H1 (cell line): ENCODE results near the gene ZBTB7A. TPM values are rescaled to one million over a fixed set of nuclear protein-coding genes. Genes with fewer than 3 reads are reported as not detected.

Source experiments
- EP300 ChIP-seq, 2 experiments: IDR thresholded peaks; 1 replicate in 1 of 2; 2 replicates in 1 of 2; pipeline ENCODE4 v1.6.1; 2011 to 2012; ENCODE audit warnings: low read depth in 2 of 2, low read length in 2 of 2, mild to moderate bottlenecking in 2 of 2, borderline replicate concordance in 1 of 2, inconsistent platforms in 1 of 2, moderate library complexity in 1 of 2
- EZH2 ChIP-seq: fragments of 200-600 bp; sonication (generic); IDR thresholded peaks from 2 replicates; pipeline ENCODE4 v1.7.1; 2012; ENCODE audit warnings: low read depth, mild to moderate bottlenecking, moderate library complexity, low read length, inconsistent platforms; ENCODE audit not compliant: severe bottlenecking
- GABPA ChIP-seq: IDR thresholded peaks from 2 replicates; pipeline ENCODE4 v1.6.1; 2011; ENCODE audit warnings: mild to moderate bottlenecking, low read length, moderate library complexity, borderline replicate concordance; ENCODE audit not compliant: insufficient read depth
- KDM1A ChIP-seq: fragments of 200-600, 300-600 bp; sonication (generic); IDR thresholded peaks from 2 replicates; pipeline ENCODE4 v1.7.1; 2016; ENCODE audit warnings: mild to moderate bottlenecking, low read length, borderline replicate concordance
- NANOG ChIP-seq: IDR thresholded peaks from 2 replicates; pipeline ENCODE4 v1.6.1; 2011; ENCODE audit warnings: low read length, low read depth, mild to moderate bottlenecking, inconsistent platforms; ENCODE audit not compliant: insufficient read depth, poor library complexity, severe bottlenecking
- SIN3A ChIP-seq, 2 experiments: IDR thresholded peaks in 1 of 2; conservative IDR thresholded peaks in 1 of 2; 2 replicates each; pipeline ENCODE4 v1.6.1; 2011 to 2012; ENCODE audit warnings: low read length in 2 of 2, improper control_type of control experiment in 1 of 2, low read depth in 1 of 2, mild to moderate bottlenecking in 1 of 2
- polyA plus RNA-seq, 7 experiments: library from polyadenylated mRNA; depleted of rRNA in 3 of 7; stranded (reverse) in 5 of 7; unstranded in 2 of 7; fragments of >200 nt in 5 of 7; fragments of 200-250 nt in 2 of 7; gene quantifications; 1 replicate in 5 of 7; 2 replicates in 1 of 7; 4 replicates in 1 of 7; pipeline versions ENCODE4 v1.2.1 to v1.2.3, GENCODE V29; 2011 to 2013; ENCODE audit warnings: missing spikeins in 2 of 7, mixed read lengths in 2 of 7
- total RNA-seq: library from RNA; stranded (reverse); fragmentation: NEBNext Ultra II Directional; extraction: Animal tissue kit (Norgen Biotek cat#: 25700); gene quantifications from 2 replicates; pipeline ENCODE4 v1.2.1, GENCODE V29; 2021
- TF ChIP-seq, protein P1 (sequence below): IDR thresholded peaks from 2 replicates; pipeline ENCODE4 v1.6.1; 2012; ENCODE audit warnings: low read length, inconsistent platforms

Gene ZBTB7A
- total and polyA plus RNA-seq, 2 of the 8 experiments (the other 6 are each of a cell fraction or from before 2014, with no cell fraction given), result 5.6 to 17.8 TPM

DNA sequence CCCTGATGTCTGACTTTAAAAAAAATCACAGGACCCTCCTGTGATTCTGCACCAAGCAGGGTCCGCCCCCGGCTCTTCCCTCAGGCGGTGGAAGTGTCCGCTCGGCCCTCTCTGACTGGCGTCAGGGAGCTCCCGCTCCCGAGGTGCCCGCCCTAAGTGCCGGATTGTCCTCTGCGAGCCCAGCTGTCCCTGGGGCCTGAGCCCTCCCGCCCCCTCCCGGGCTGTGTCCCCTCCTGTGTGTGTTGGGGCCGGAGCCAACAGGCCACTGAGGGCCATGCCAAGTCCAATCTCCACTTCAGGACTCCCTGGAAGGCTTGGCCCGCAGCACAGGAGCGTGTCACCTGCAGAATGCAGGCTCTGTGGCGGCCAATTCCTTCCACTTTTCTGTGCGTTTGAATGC is 31.8 kb upstream of the ZBTB7A start (continued):
- TF ChIP-seq SIN3A (conservative IDR thresholded peaks at IDR 0.05 in 1 of 2, IDR thresholded peaks at IDR 0.05 in 1 of 2; ENCODE audit: low read depth in 1 of 2, low read length in 2 of 2) (no peak), EP300 (IDR thresholded peaks at IDR 0.05; ENCODE audit: borderline replicate concordance in 1 of 2, low read depth in 2 of 2, low read length in 2 of 2) (no peak), EZH2 (no peak), GABPA (no peak), KDM1A (no peak), NANOG (no peak)
- TF ChIP-seq, protein P1, sequence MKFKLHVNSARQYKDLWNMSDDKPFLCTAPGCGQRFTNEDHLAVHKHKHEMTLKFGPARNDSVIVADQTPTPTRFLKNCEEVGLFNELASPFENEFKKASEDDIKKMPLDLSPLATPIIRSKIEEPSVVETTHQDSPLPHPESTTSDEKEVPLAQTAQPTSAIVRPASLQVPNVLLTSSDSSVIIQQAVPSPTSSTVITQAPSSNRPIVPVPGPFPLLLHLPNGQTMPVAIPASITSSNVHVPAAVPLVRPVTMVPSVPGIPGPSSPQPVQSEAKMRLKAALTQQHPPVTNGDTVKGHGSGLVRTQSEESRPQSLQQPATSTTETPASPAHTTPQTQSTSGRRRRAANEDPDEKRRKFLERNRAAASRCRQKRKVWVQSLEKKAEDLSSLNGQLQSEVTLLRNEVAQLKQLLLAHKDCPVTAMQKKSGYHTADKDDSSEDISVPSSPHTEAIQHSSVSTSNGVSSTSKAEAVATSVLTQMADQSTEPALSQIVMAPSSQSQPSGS, result no peak
- TF ChIP-seq, all 59 proteins: peak for 0
